Natural killer cell (primary cell): ENCODE data around the gene NR5A1. TPM values are rescaled to one million over a fixed set of nuclear protein-coding genes. Genes with fewer than 3 reads are reported as not detected.
A peak's percentile ranks its signal among the peaks of the same experiment; 100 is the strongest.

Experiments
- ATAC-seq, 3 donors: fragments of 150-1000 bp in 2 of 3; fragments of 200-7000 bp in 1 of 3; cut with Tn5 transposase; 1 replicate in 1 of 3; 2 replicates in 2 of 3; pipeline ENCODE4 v1.10.0; 2021; ENCODE audit warnings: mild to moderate bottlenecking in 2 of 3, moderate library complexity in 2 of 3
- DNase-seq, 2 donors: peaks; one replicate each; pipeline versions ENCODE4 v3.0.0 to v3.0.0-alpha.2; 2013 to 2021; ENCODE audit warnings: mixed read lengths in 1 of 2
- H3K27ac ChIP-seq: one replicate; pipeline ENCODE4 v1.5.1; 2013; ENCODE audit warnings: mild to moderate bottlenecking, low read length
- H3K27me3 ChIP-seq: one replicate; pipeline ENCODE4 v1.6.1; 2013; ENCODE audit warnings: low read length; ENCODE audit not compliant: control insufficient read depth, insufficient read depth
- H3K36me3 ChIP-seq: one replicate; pipeline ENCODE4 v1.6.1; 2013; ENCODE audit warnings: low read length; ENCODE audit not compliant: control insufficient read depth, insufficient read depth
- H3K4me1 ChIP-seq: one replicate; pipeline ENCODE4 v1.6.1; 2013; ENCODE audit warnings: low read length; ENCODE audit not compliant: control insufficient read depth, insufficient read depth
- H3K4me3 ChIP-seq: one replicate; pipeline ENCODE4 v1.5.1; 2013; ENCODE audit warnings: low read length
- H3K9me3 ChIP-seq: one replicate; pipeline ENCODE4 v1.6.1; 2013; ENCODE audit warnings: low read length; ENCODE audit not compliant: control insufficient read depth, insufficient read depth
- H3K27ac Mint-ChIP-seq, 2 donors: one replicate each; pipeline ENCODE4 v1.8.0; 2022; ENCODE audit warnings: mild to moderate bottlenecking in 2 of 2, mixed read lengths in 2 of 2, moderate library complexity in 1 of 2
- H3K27me3 Mint-ChIP-seq, 2 donors: one replicate each; pipeline ENCODE4 v1.8.0; 2022; ENCODE audit warnings: low read depth in 2 of 2, mixed read lengths in 2 of 2
- H3K36me3 Mint-ChIP-seq: one replicate; pipeline ENCODE4 v1.8.0; 2022; ENCODE audit warnings: mixed read lengths
- H3K4me1 Mint-ChIP-seq, 2 donors: one replicate each; pipeline ENCODE4 v1.8.0; 2022; ENCODE audit warnings: mixed read lengths in 2 of 2
- H3K4me3 Mint-ChIP-seq: one replicate; pipeline ENCODE4 v1.8.0; 2022; ENCODE audit warnings: mild to moderate bottlenecking, moderate library complexity, mixed read lengths
- H3K9me3 Mint-ChIP-seq, 2 donors: one replicate each; pipeline ENCODE4 v1.8.0; 2022; ENCODE audit warnings: mixed read lengths in 2 of 2
- CTCF ChIP-seq: fragments of 200-600 bp; IDR thresholded peaks from one replicate; pipeline ENCODE4 v1.8.0; 2022; ENCODE audit warnings: antibody characterized with exemption
- WGBS: methylation state at CpG from one replicate; pipeline ENCODE4 v1.1.7; 2013; ENCODE audit warnings: missing lambda C conversion rate; ENCODE audit not compliant: insufficient coverage; 5-methylcytosine and 5-hydroxymethylcytosine counted together
- intact Hi-C: fragments of 100-400 bp; cut with micrococcal nuclease; formaldehyde crosslinking; loops from one replicate; pipeline ENCODE4 v1.14.2; 2022
- total RNA-seq, 4 donors: library from RNA; stranded (reverse); fragments of 120-200 nt in 1 of 4; gene quantifications; one replicate each; pipeline versions ENCODE4 v1.2.3 to v1.2.4, GENCODE V29; 2013 to 2022

Gene NR5A1
- total RNA-seq, 3 donors from 2014 or later (not counting 1 experiment from before 2014, with no cell fraction given), result not detected

GRCh38 chr9:124511891-124512805, 4.9 kb upstream of the NR5A1 start:
- Histone ChIP-seq H3K27me3 (no peaks in the 10 kb centered on the region), H3K9me3 (no peaks in the 10 kb centered on the region), H3K27ac (no peak overlapping the region), H3K36me3 (no peaks in the 10 kb centered on the region), H3K4me1 (no peaks in the 10 kb centered on the region), H3K4me3 (no peak overlapping the region)
- H3K36me3 Mint-ChIP-seq, result no peaks in the 10 kb centered on the region
- WGBS, result 40% methylated on average over 23 of the region's 23 CpGs
- no peak overlapping the region for H3K4me3 Mint-ChIP-seq
- ATAC-seq (peak in 1 of 3 donors; percentile 24), DNase-seq (no peak)
- no peaks in the 10 kb centered on the region for H3K4me1 Mint-ChIP-seq
- no peaks in the 10 kb centered on the region for H3K9me3 Mint-ChIP-seq
- peaks cover 0 to 12% of the 10 kb centered on the region in 2 donors for H3K27me3 Mint-ChIP-seq
- H3K27ac Mint-ChIP-seq, result no peak overlapping the region
- no peak for TF ChIP-seq CTCF
- intact Hi-C loops, result no loop called here

- Mint-ChIP-seq H3K27me3 (peaks cover 0 to 16% of the 10 kb centered on the region in 2 donors), H3K27ac (no peak overlapping the region), H3K4me1 (no peaks in the 10 kb centered on the region), H3K36me3 (no peaks in the 10 kb centered on the region), H3K4me3 (no peak overlapping the region), H3K9me3 (no peaks in the 10 kb centered on the region)
- Histone ChIP-seq H3K4me1 (no peaks in the 10 kb centered on the region), H3K36me3 (no peaks in the 10 kb centered on the region), H3K9me3 (no peaks in the 10 kb centered on the region), H3K27me3 (no peaks in the 10 kb centered on the region), H3K4me3 (no peak overlapping the region), H3K27ac (no peak overlapping the region)
- no peak for DNase-seq
- no peak for TF ChIP-seq CTCF
- WGBS, result 86% methylated on average over 6 of the region's 6 CpGs
- no peak for ATAC-seq
- intact Hi-C loops, result no loop called here
These were observed 4.2 kb upstream of the NR5A1 start for GRCh38 chr9:124511426-124511840.

- TF ChIP-seq CTCF, result no peak
- H3K9me3 Mint-ChIP-seq, result no peaks in the 10 kb centered on the region
- DNase-seq (no peak), ATAC-seq (no peak)
- H3K36me3 Mint-ChIP-seq, result no peaks in the 10 kb centered on the region
- no peaks in the 10 kb centered on the region for H3K36me3 ChIP-seq
- H3K4me3 ChIP-seq, result no peak overlapping the region
- H3K27ac Mint-ChIP-seq, result no peak overlapping the region
- no peaks in the 10 kb centered on the region for H3K4me1 Mint-ChIP-seq
- H3K4me1 ChIP-seq, result no peaks in the 10 kb centered on the region
- no peak overlapping the region for H3K27ac ChIP-seq
- no peak overlapping the region for H3K4me3 Mint-ChIP-seq
- WGBS, result 75% methylated on average over 9 of the region's 9 CpGs
- intact Hi-C loops, result no loop called here
- H3K27me3 ChIP-seq, result no peaks in the 10 kb centered on the region
- H3K9me3 ChIP-seq, result no peaks in the 10 kb centered on the region
- peaks cover 5 to 18% of the 10 kb centered on the region in 2 donors for H3K27me3 Mint-ChIP-seq
These were observed 3.6 kb upstream of the NR5A1 start for GRCh38 chr9:124510650-124511425.
